K562 (cell line): Measurements from ENCODE around the gene CEP290. TPM values are rescaled to one million over a fixed set of nuclear protein-coding genes. Genes with fewer than 3 reads are reported as not detected.

ENCODE experiments used
- ATAC-seq: fragments of 200-7000 bp; cut with Tn5 transposase; 3 replicates; pipeline ENCODE4 v1.9.1; 2020; ENCODE audit warnings: moderate library complexity
- BruUV-seq: library from RNA; stranded (reverse); fragments of 400-500 nt; replicated peaks from 2 replicates; lab custom pipeline; 2021; lab: Mats Ljungman, UMichigan
- CTCF ChIA-PET: fragments of 300-600 bp; formaldehyde crosslinking; extraction: SDS; loops from one replicate; lab custom pipeline; 2021; ENCODE audit warnings: low intra/inter-chr PET ratio; lab: Yijun Ruan, JAX
- POLR2A ChIA-PET: fragments of 300-600, 350-650 bp; sonication (Branson Sonifier 250); formaldehyde crosslinking; extraction: SDS; loops from one replicate; lab custom pipeline; 2021; ENCODE audit warnings: antibody characterized with exemption, inconsistent platforms; lab: Yijun Ruan, JAX
- DNase-seq, 4 experiments: peaks; one replicate each; pipeline versions ENCODE4 v3.0.0 to v3.0.0-alpha.2; 2011 to 2018; ENCODE audit warnings: low spot score in 3 of 4, mixed read lengths in 3 of 4; ENCODE audit errors: extremely low read depth in 1 of 4
- FAIRE-seq: peaks from 2 replicates; lab custom pipeline; 2011; peaks lifted over from hg19 to GRCh38; lab: Jason Lieb, UNC
- H2AFZ ChIP-seq: 2 replicates; pipeline ENCODE4 v1.6.0; 2011; ENCODE audit warnings: low read depth, low read length, control low read depth, inconsistent platforms
- H3K27ac ChIP-seq: fragments of 200-600 bp; 3 replicates; pipeline ENCODE4 v1.8.0; 2011; ENCODE audit warnings: low read depth, mild to moderate bottlenecking, control low read depth, inconsistent platforms, low read length, moderate library complexity, mixed read lengths; ENCODE audit errors: extremely low read depth
- H3K27me3 ChIP-seq, 2 experiments: fragments of 300-600 bp in 1 of 2; 2 replicates in 1 of 2; 3 replicates in 1 of 2; pipeline versions ENCODE4 v1.6.0 to v1.8.0; 2011; ENCODE audit warnings: inconsistent platforms in 2 of 2, low read length in 2 of 2, mild to moderate bottlenecking in 1 of 2, mixed read lengths in 1 of 2, moderate library complexity in 1 of 2; ENCODE audit not compliant: control insufficient read depth in 2 of 2, insufficient read depth in 2 of 2
- H3K36me3 ChIP-seq: fragments of 300-600 bp; 3 replicates; pipeline ENCODE4 v1.8.0; 2011; ENCODE audit warnings: mild to moderate bottlenecking, low read length, inconsistent platforms; ENCODE audit not compliant: control insufficient read depth, insufficient read depth
- H3K4me1 ChIP-seq, 2 experiments: fragments of 200-600 bp in 1 of 2; replicated peaks in 1 of 2; 2 replicates in 1 of 2; 3 replicates in 1 of 2; pipeline versions ENCODE4 v1.5.1 to v1.8.0; 2011; ENCODE audit warnings: inconsistent platforms in 2 of 2, low read length in 2 of 2, mild to moderate bottlenecking in 1 of 2, mixed read lengths in 1 of 2, moderate library complexity in 1 of 2; ENCODE audit not compliant: control insufficient read depth in 2 of 2, insufficient read depth in 2 of 2
- H3K4me2 ChIP-seq: 2 replicates; pipeline ENCODE4 v1.6.1; 2011; ENCODE audit warnings: low read length, control low read depth, inconsistent platforms, mixed read lengths; ENCODE audit not compliant: insufficient read depth
- H3K4me3 ChIP-seq: fragments of 200-600 bp; sonication (generic), shearing (Covaris generic); 2 replicates; pipeline ENCODE4 v1.5.1; 2016; ENCODE audit warnings: control low read depth, inconsistent platforms
- H3K79me2 ChIP-seq: fragments of 200-600 bp; 3 replicates; pipeline ENCODE4 v1.8.0; 2011; ENCODE audit warnings: low read length, inconsistent platforms; ENCODE audit not compliant: control insufficient read depth, insufficient read depth
- H3K9ac ChIP-seq, 2 experiments: 2 replicates each; pipeline versions ENCODE4 v1.6.0 to v1.6.1; 2011; ENCODE audit warnings: low read depth in 2 of 2, low read length in 2 of 2, control low read depth in 1 of 2, inconsistent platforms in 1 of 2, mild to moderate bottlenecking in 1 of 2, mixed read lengths in 1 of 2; ENCODE audit not compliant: insufficient read depth in 1 of 2
- H3K9me1 ChIP-seq: one replicate; pipeline ENCODE4 v1.6.0; 2011; ENCODE audit warnings: inconsistent platforms, mild to moderate bottlenecking, low read length, moderate library complexity; ENCODE audit not compliant: control insufficient read depth, insufficient read depth
- H3K9me3 ChIP-seq: replicated peaks from 2 replicates; pipeline ENCODE4 v1.5.1; 2011; ENCODE audit warnings: low read depth, low read length, inconsistent platforms; ENCODE audit not compliant: control insufficient read depth, insufficient read depth
- H4K20me1 ChIP-seq: replicated peaks from 2 replicates; pipeline ENCODE4 v1.6.1; 2011; ENCODE audit warnings: low read length, inconsistent platforms, mixed read lengths; ENCODE audit not compliant: control insufficient read depth, insufficient read depth
- BCL6 ChIP-seq: fragments of 250-450 bp; sonication (Bioruptor Pico); IDR thresholded peaks from 2 replicates; pipeline ENCODE4 v1.4.0; 2020
- HIVEP1 ChIP-seq: fragments of 250-450 bp; sonication (Bioruptor Pico); IDR thresholded peaks from 2 replicates; pipeline ENCODE4 v1.4.0; 2020; ENCODE audit warnings: mild to moderate bottlenecking
- HMG20A ChIP-seq: fragments of 450-650 bp; formaldehyde crosslinking; conservative IDR thresholded peaks from 2 replicates; pipeline ENCODE4 v1.4.0; 2020; ENCODE audit warnings: mild to moderate bottlenecking, mixed read lengths
- OTX1 ChIP-seq: fragments of 450-650 bp; formaldehyde crosslinking; IDR thresholded peaks from 2 replicates; pipeline ENCODE4 v1.4.0; 2022; ENCODE audit warnings: mild to moderate bottlenecking
- RBM39 ChIP-seq: fragments of 200-400 bp; formaldehyde crosslinking; optimal IDR thresholded peaks from 2 replicates; pipeline ENCODE3; 2018; ENCODE audit warnings: low read depth, low read length
- SMARCA4 ChIP-seq: fragments of 450-650 bp; IDR thresholded peaks from 2 replicates; pipeline ENCODE4 v1.6.1; 2016
- SRSF9 ChIP-seq: fragments of 200-400 bp; formaldehyde crosslinking; IDR thresholded peaks from 2 replicates; pipeline ENCODE4 v1.6.1; 2017; ENCODE audit warnings: low read depth, low read length, borderline replicate concordance
- ZNF121 ChIP-seq: sonication (generic); formaldehyde crosslinking; conservative IDR thresholded peaks from 2 replicates; pipeline ENCODE4 v1.8.0; 2022; ENCODE audit warnings: missing genetic modification reagents
- ZNF217 ChIP-seq: sonication (generic); formaldehyde crosslinking; IDR thresholded peaks from 2 replicates; pipeline ENCODE4 v1.8.0; 2022; ENCODE audit warnings: mild to moderate bottlenecking, missing genetic modification reagents
- ZNF668 ChIP-seq: fragments of 250-450 bp; sonication (Bioruptor Pico); IDR thresholded peaks from 2 replicates; pipeline ENCODE4 v1.8.0; 2022; ENCODE audit warnings: mild to moderate bottlenecking, inconsistent platforms
- WGBS: fragments of 100-300 bp; shearing (Covaris generic); methylation state at CpG from one replicate; pipeline ENCODE4 v1.1.6; 2016; ENCODE audit warnings: low coverage, mixed read lengths; ENCODE audit not compliant: insufficient coverage; ENCODE audit errors: missing lambda C conversion rate; 5-methylcytosine and 5-hydroxymethylcytosine counted together
- in situ Hi-C: fragments of 300-500 bp; cut with MboI; formaldehyde crosslinking; loops from 4 replicates; pipeline ENCODE4 v1.15.0; 2018; ENCODE audit warnings: inconsistent platforms, mixed read lengths
- intact Hi-C: fragments of 100-400 bp; cut with micrococcal nuclease; formaldehyde crosslinking; loops from 2 replicates; pipeline ENCODE4 v1.14.2; 2022
- polyA plus RNA-seq, 8 experiments: library from polyadenylated mRNA; depleted of rRNA in 4 of 8; stranded (reverse) in 5 of 8; unstranded in 3 of 8; fragments of >200 nt; fragmentation: Nextera tagmentation in 2 of 8; fragmentation: Illumina TruSeq in 1 of 8; extraction: Ambion mirVana in 2 of 8; extraction: Trizol in 1 of 8; gene quantifications; 2 replicates each; pipeline versions ENCODE4 v1.2.1 to v1.2.3, GENCODE V29; 2011 to 2014; ENCODE audit warnings: inconsistent platforms in 1 of 8, missing spikeins in 1 of 8
- total RNA-seq, 7 experiments: library from RNA; depleted of rRNA in 6 of 7; stranded (reverse); fragments of >200 nt in 6 of 7; fragmentation: Illumina TruSeq in 2 of 7; extraction: Trizol in 2 of 7; gene quantifications; 2 replicates each; pipeline versions ENCODE4 v1.2.1 to v1.2.3, GENCODE V29; 2011 to 2021; ENCODE audit warnings: low replicate concordance in 1 of 7
- TF ChIP-seq, protein P1 (sequence below): fragments of 450-650 bp; formaldehyde crosslinking; IDR thresholded peaks from 2 replicates; pipeline ENCODE4 v1.4.0; 2020; ENCODE audit warnings: mild to moderate bottlenecking, mixed read lengths
- TF ChIP-seq, protein P2 (sequence below): fragments of 450-650 bp; formaldehyde crosslinking; IDR thresholded peaks from 2 replicates; pipeline ENCODE4 v1.4.0; 2020; ENCODE audit warnings: mild to moderate bottlenecking, moderate library complexity
- TF ChIP-seq, protein P3 (sequence below), 3 experiments: fragments of 200-800 bp in 1 of 3; sonication (Bioruptor generic) in 1 of 3; sonication (generic) in 1 of 3; formaldehyde crosslinking in 1 of 3; IDR thresholded peaks; 2 replicates each; pipeline versions ENCODE4 v1.6.1 to v1.8.0; 2016 to 2022; ENCODE audit warnings: mild to moderate bottlenecking in 2 of 3, missing compliant biosample characterization in 2 of 3, missing genetic modification characterization in 2 of 3, missing genetic modification reagents in 1 of 3

Gene CEP290
- total and polyA plus RNA-seq, 9 of the 15 experiments (the other 6 are each of a cell fraction or from before 2014, with no cell fraction given): 7.2 to 19.4 (median 18.1) TPM

GRCh38 chr12:88167384-88167783, 25.5 kb upstream of the CEP290 start:
- Histone ChIP-seq H3K9me1 (no peaks in the 10 kb centered on the region), H3K9ac (no peak overlapping the region), H4K20me1 (no peaks in the 10 kb centered on the region), H3K27me3 (no peaks in the 10 kb centered on the region), H3K4me1 (no peaks in the 10 kb centered on the region), H3K9me3 (no peaks in the 10 kb centered on the region), H3K27ac (no peak overlapping the region), H3K79me2 (no peaks in the 10 kb centered on the region), H3K4me2 (no peak overlapping the region), H3K4me3 (no peak overlapping the region), H2AFZ (no peak overlapping the region), H3K36me3 (peaks cover 19% of the 10 kb centered on the region; the same call in 2 of the 3 replicates)
- intact Hi-C loops: no loop called here
- ATAC-seq (no peak), DNase-seq (no peak), FAIRE-seq (no peak)
- in situ Hi-C loops: no loop called here
- TF ChIP-seq, protein P1, sequence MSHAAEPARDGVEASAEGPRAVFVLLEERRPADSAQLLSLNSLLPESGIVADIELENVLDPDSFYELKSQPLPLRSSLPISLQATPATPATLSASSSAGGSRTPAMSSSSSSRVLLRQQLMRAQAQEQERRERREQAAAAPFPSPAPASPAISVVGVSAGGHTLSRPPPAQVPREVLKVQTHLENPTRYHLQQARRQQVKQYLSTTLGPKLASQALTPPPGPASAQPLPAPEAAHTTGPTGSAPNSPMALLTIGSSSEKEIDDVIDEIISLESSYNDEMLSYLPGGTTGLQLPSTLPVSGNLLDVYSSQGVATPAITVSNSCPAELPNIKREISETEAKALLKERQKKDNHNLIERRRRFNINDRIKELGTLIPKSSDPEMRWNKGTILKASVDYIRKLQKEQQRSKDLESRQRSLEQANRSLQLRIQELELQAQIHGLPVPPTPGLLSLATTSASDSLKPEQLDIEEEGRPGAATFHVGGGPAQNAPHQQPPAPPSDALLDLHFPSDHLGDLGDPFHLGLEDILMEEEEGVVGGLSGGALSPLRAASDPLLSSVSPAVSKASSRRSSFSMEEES (CRISPR knock-in tag): no peak
- TF ChIP-seq ZNF121 (no peak), HMG20A (CRISPR knock-in tag) (no peak)
- POLR2A ChIA-PET: no interaction called here
- no TSS peak for BruUV-seq
- CTCF ChIA-PET: no interaction called here
- WGBS: 78% methylated on average over 2 of the region's 2 CpGs

- CTCF ChIA-PET: no interaction called here
- TF ChIP-seq ZNF217 (CRISPR knock-in tag): no peak
- no peak for TF ChIP-seq ZNF668 (CRISPR knock-in tag)
- TF ChIP-seq BCL6: no peak
- TF ChIP-seq, protein P2, sequence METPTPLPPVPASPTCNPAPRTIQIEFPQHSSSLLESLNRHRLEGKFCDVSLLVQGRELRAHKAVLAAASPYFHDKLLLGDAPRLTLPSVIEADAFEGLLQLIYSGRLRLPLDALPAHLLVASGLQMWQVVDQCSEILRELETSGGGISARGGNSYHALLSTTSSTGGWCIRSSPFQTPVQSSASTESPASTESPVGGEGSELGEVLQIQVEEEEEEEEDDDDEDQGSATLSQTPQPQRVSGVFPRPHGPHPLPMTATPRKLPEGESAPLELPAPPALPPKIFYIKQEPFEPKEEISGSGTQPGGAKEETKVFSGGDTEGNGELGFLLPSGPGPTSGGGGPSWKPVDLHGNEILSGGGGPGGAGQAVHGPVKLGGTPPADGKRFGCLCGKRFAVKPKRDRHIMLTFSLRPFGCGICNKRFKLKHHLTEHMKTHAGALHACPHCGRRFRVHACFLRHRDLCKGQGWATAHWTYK (CRISPR knock-in tag): no peak
- TF ChIP-seq RBM39: no peak
- TF ChIP-seq HIVEP1 (CRISPR knock-in tag): no peak
- TF ChIP-seq, protein P3, sequence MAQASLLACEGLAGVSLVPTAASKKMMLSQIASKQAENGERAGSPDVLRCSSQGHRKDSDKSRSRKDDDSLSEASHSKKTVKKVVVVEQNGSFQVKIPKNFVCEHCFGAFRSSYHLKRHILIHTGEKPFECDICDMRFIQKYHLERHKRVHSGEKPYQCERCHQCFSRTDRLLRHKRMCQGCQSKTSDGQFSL (CRISPR knock-in tag; IDR thresholded peaks at IDR 0.05): no peak
- TF ChIP-seq, protein P3 (tag; IDR thresholded peaks at IDR 0.05): no peak
- TF ChIP-seq SMARCA4: no peak
- no peak for TF ChIP-seq OTX1 (CRISPR knock-in tag)
- no peak for TF ChIP-seq SRSF9
Measured at GRCh38 chr12:88166179-88166578, 24.3 kb upstream of the CEP290 start.

More at GRCh38 chr12:88166179-88166578, 24.3 kb upstream of the CEP290 start:
- BruUV-seq: no TSS peak
- ATAC-seq (no peak), FAIRE-seq (no peak), DNase-seq (no peak)
- Histone ChIP-seq H3K79me2 (no peaks in the 10 kb centered on the region), H3K9ac (no peak overlapping the region), H2AFZ (no peak overlapping the region), H3K4me1 (no peaks in the 10 kb centered on the region), H3K9me3 (no peaks in the 10 kb centered on the region), H3K27me3 (no peaks in the 10 kb centered on the region), H3K9me1 (no peaks in the 10 kb centered on the region), H3K4me3 (no peak overlapping the region), H3K36me3 (peaks cover 24% of the 10 kb centered on the region; the same call in 2 of the 3 replicates), H3K4me2 (no peak overlapping the region), H4K20me1 (no peaks in the 10 kb centered on the region), H3K27ac (no peak overlapping the region)
- intact Hi-C loops: no loop called here
- WGBS: 81% methylated on average over 1 of the region's 1 CpG
- in situ Hi-C loops: no loop called here
- POLR2A ChIA-PET: no interaction called here
